GM12878 (cell line): ENCODE measurements around the gene CEACAM21.
"Not testable (repeated sequence)": the region's sequence is repeated elsewhere in the genome, so short reads cannot be mapped to it uniquely, and the experiment has no call there.

Experiments used
- ELK1 ChIP-seq: IDR thresholded peaks from 2 replicates; pipeline ENCODE4 v1.6.1; 2012; ENCODE audit warnings: low read depth, low read length, improper control_type of control experiment
- ETV6 ChIP-seq, 2 experiments: fragments of 450-650 bp in 1 of 2; IDR thresholded peaks in 1 of 2; conservative IDR thresholded peaks in 1 of 2; 2 replicates each; pipeline ENCODE4 v1.6.1; 2014; ENCODE audit warnings: antibody characterized with exemption in 1 of 2, borderline replicate concordance in 1 of 2, low read depth in 1 of 2, mild to moderate bottlenecking in 1 of 2, moderate library complexity in 1 of 2
- EZH2 ChIP-seq: IDR thresholded peaks from 2 replicates; pipeline ENCODE4 v1.6.1; 2012; ENCODE audit warnings: low read depth, mild to moderate bottlenecking, control low read depth, inconsistent platforms, low read length, borderline replicate concordance; ENCODE audit not compliant: control insufficient read depth
- NKRF ChIP-seq: fragments of 450-650 bp; conservative IDR thresholded peaks from 2 replicates; pipeline ENCODE4 v1.6.1; 2017; ENCODE audit warnings: mild to moderate bottlenecking, moderate library complexity
- TCF7 ChIP-seq: IDR thresholded peaks from 2 replicates; pipeline ENCODE4 v1.6.1; 2014; ENCODE audit warnings: antibody characterized with exemption, borderline replicate concordance
- USF2 ChIP-seq: IDR thresholded peaks from 2 replicates; pipeline ENCODE4 v1.6.1; 2011; ENCODE audit warnings: low read depth, low read length, improper control_type of control experiment, borderline replicate concordance
- TF ChIP-seq, protein P1 (sequence below), 3 experiments: IDR thresholded peaks in 2 of 3; conservative IDR thresholded peaks in 1 of 3; 2 replicates each; pipeline ENCODE4 v1.5.1; 2011; ENCODE audit warnings: low read depth in 3 of 3, low read length in 3 of 3, mild to moderate bottlenecking in 3 of 3, control low read depth in 2 of 3, moderate library complexity in 2 of 3, inconsistent platforms in 1 of 3, mixed read lengths in 1 of 3; ENCODE audit not compliant: control insufficient read depth in 2 of 3, insufficient read depth in 1 of 3; ENCODE audit errors: extremely low read depth in 1 of 3

GRCh38 chr19:41582577-41583182, 6.7 kb downstream of the CEACAM21 start:
- TF ChIP-seq TCF7; ELK1; USF2; EZH2; ETV6 (conservative IDR thresholded peaks at IDR 0.05 in 1 of 2, IDR thresholded peaks at IDR 0.05 in 1 of 2; ENCODE audit: borderline replicate concordance in 1 of 2, low read depth in 1 of 2); NKRF: not testable (repeated sequence)
- TF ChIP-seq, protein P1, sequence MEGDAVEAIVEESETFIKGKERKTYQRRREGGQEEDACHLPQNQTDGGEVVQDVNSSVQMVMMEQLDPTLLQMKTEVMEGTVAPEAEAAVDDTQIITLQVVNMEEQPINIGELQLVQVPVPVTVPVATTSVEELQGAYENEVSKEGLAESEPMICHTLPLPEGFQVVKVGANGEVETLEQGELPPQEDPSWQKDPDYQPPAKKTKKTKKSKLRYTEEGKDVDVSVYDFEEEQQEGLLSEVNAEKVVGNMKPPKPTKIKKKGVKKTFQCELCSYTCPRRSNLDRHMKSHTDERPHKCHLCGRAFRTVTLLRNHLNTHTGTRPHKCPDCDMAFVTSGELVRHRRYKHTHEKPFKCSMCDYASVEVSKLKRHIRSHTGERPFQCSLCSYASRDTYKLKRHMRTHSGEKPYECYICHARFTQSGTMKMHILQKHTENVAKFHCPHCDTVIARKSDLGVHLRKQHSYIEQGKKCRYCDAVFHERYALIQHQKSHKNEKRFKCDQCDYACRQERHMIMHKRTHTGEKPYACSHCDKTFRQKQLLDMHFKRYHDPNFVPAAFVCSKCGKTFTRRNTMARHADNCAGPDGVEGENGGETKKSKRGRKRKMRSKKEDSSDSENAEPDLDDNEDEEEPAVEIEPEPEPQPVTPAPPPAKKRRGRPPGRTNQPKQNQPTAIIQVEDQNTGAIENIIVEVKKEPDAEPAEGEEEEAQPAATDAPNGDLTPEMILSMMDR (IDR thresholded peaks at IDR 0.05 in 2 of 3, conservative IDR thresholded peaks at IDR 0.05 in 1 of 3; ENCODE audit: control insufficient read depth in 2 of 3, extremely low read depth in 1 of 3, insufficient read depth in 1 of 3, low read depth in 3 of 3, low read length in 3 of 3) = not testable (repeated sequence)
